HL-60 (cell line): ENCODE data around the gene CHD2.

Source experiments
- DNase-seq, 2 experiments: peaks; one replicate each; pipeline ENCODE4 v3.0.0-alpha.2; 2010 to 2020; ENCODE audit warnings: low read depth in 1 of 2, low spot score in 1 of 2
- H3K27ac ChIP-seq: fragments of 250-450 bp; sonication (Bioruptor Pico); replicated peaks from 2 replicates; pipeline ENCODE4 v1.5.1; 2020; ENCODE audit warnings: mild to moderate bottlenecking, moderate library complexity
- H3K27me3 ChIP-seq: fragments of 250-450 bp; sonication (Bioruptor Pico); 2 replicates; pipeline ENCODE4 v1.5.1; 2021; ENCODE audit warnings: mild to moderate bottlenecking, moderate library complexity; ENCODE audit not compliant: insufficient read depth, poor library complexity, severe bottlenecking
- H3K4me3 ChIP-seq: replicated peaks from 2 replicates; pipeline ENCODE4 v1.5.1; 2011; ENCODE audit warnings: mild to moderate bottlenecking, control low read depth, low read length; ENCODE audit not compliant: insufficient read depth
- GABPA ChIP-seq: IDR thresholded peaks from 2 replicates; pipeline ENCODE4 v1.6.1; 2012; ENCODE audit warnings: low read depth
- POLR2AphosphoS5 ChIP-seq: IDR thresholded peaks from 2 replicates; pipeline ENCODE4 v1.6.1; 2012; ENCODE audit warnings: low read depth
- SPI1 ChIP-seq: IDR thresholded peaks from 2 replicates; pipeline ENCODE4 v1.6.1; 2012; ENCODE audit warnings: low read depth, mild to moderate bottlenecking, borderline replicate concordance
- TF ChIP-seq, protein P1 (sequence below): IDR thresholded peaks from one replicate; pipeline ENCODE4 v1.5.1; 2011; ENCODE audit warnings: low read length, control low read depth, inconsistent platforms; ENCODE audit not compliant: insufficient read depth
- TF ChIP-seq, protein P2 (sequence below): IDR thresholded peaks from 2 replicates; pipeline ENCODE4 v1.6.1; 2012; ENCODE audit warnings: low read depth; ENCODE audit not compliant: insufficient replicate concordance

Gene CHD2

DNA sequence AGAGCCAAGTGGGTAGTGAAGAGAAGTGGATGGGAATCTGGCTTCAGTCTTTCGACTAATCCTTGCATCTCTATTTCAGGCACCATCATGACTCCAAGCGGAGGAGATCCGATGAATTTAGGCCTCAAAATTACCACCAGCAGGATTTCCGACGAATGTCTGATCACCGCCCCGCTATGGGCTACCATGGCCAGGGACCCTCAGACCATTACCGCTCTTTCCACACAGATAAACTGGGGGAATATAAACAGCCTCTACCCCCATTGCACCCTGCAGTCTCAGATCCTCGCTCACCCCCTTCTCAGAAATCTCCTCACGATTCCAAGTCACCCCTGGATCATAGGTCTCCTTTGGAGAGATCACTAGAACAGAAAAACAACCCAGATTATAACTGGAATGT is 124.2 kb downstream of the CHD2 start:
- Histone ChIP-seq H3K4me3 (no peak overlapping the region), H3K27me3 (no peaks in the 10 kb centered on the region), H3K27ac (no peak overlapping the region)
- no peak for DNase-seq
- TF ChIP-seq SPI1 (no peak), POLR2AphosphoS5 (no peak), GABPA (no peak)
- TF ChIP-seq, protein P1, sequence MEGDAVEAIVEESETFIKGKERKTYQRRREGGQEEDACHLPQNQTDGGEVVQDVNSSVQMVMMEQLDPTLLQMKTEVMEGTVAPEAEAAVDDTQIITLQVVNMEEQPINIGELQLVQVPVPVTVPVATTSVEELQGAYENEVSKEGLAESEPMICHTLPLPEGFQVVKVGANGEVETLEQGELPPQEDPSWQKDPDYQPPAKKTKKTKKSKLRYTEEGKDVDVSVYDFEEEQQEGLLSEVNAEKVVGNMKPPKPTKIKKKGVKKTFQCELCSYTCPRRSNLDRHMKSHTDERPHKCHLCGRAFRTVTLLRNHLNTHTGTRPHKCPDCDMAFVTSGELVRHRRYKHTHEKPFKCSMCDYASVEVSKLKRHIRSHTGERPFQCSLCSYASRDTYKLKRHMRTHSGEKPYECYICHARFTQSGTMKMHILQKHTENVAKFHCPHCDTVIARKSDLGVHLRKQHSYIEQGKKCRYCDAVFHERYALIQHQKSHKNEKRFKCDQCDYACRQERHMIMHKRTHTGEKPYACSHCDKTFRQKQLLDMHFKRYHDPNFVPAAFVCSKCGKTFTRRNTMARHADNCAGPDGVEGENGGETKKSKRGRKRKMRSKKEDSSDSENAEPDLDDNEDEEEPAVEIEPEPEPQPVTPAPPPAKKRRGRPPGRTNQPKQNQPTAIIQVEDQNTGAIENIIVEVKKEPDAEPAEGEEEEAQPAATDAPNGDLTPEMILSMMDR: no peak
- TF ChIP-seq, protein P2, sequence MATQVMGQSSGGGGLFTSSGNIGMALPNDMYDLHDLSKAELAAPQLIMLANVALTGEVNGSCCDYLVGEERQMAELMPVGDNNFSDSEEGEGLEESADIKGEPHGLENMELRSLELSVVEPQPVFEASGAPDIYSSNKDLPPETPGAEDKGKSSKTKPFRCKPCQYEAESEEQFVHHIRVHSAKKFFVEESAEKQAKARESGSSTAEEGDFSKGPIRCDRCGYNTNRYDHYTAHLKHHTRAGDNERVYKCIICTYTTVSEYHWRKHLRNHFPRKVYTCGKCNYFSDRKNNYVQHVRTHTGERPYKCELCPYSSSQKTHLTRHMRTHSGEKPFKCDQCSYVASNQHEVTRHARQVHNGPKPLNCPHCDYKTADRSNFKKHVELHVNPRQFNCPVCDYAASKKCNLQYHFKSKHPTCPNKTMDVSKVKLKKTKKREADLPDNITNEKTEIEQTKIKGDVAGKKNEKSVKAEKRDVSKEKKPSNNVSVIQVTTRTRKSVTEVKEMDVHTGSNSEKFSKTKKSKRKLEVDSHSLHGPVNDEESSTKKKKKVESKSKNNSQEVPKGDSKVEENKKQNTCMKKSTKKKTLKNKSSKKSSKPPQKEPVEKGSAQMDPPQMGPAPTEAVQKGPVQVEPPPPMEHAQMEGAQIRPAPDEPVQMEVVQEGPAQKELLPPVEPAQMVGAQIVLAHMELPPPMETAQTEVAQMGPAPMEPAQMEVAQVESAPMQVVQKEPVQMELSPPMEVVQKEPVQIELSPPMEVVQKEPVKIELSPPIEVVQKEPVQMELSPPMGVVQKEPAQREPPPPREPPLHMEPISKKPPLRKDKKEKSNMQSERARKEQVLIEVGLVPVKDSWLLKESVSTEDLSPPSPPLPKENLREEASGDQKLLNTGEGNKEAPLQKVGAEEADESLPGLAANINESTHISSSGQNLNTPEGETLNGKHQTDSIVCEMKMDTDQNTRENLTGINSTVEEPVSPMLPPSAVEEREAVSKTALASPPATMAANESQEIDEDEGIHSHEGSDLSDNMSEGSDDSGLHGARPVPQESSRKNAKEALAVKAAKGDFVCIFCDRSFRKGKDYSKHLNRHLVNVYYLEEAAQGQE: no peak

DNA sequence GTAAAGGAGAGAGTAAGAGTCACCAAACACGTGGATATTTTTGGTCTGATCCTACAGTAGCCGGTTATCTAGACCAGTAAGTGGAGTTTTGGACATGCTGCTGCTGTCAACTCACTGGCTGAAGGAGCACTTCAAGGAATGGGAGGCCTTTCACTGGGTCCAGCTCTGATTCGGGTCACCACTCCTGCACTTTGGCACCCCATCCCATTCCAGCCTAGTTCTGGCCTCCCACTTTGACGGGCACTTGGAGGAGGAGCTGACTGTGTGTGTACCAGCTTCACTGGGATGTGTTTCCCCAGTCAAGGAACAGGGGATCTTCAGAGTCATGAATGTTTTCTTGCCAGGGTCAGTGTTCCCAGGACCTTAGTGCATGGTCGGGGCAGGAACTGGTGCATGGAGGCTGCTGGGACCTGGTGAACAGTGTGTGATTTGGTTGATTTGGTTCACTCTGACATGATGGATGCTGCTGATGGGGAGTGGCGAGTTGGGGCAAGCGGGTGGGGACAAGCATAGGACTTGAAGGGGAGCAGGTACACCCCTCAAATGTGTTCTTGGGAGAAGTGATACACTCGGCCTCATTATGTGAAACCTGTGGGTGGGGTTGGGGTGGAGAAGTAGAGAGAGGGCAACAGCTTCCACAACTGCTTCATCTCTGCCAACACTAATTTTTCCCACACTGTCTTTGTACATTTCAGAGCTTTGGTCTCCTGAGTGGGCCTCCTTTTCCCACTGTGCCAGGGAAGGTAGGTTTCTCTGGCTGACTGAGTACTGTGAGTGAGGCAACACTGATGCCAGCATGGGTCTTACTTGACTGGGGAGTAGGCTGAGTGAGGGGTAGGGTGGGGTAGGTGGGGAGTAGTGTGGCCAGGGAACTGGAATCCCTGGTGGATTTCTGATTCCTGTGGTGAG is 124.8 kb downstream of the CHD2 start:
- Histone ChIP-seq H3K27ac (peak overlapping the region; percentile 45), H3K27me3 (no peaks in the 10 kb centered on the region), H3K4me3 (no peak overlapping the region)
- DNase-seq: no peak
- TF ChIP-seq, protein P1: no peak
- no peak for TF ChIP-seq SPI1
- TF ChIP-seq GABPA: no peak
- TF ChIP-seq, protein P2: no peak
- no peak; the same call in 1 of the 2 replicates for TF ChIP-seq POLR2AphosphoS5

DNA sequence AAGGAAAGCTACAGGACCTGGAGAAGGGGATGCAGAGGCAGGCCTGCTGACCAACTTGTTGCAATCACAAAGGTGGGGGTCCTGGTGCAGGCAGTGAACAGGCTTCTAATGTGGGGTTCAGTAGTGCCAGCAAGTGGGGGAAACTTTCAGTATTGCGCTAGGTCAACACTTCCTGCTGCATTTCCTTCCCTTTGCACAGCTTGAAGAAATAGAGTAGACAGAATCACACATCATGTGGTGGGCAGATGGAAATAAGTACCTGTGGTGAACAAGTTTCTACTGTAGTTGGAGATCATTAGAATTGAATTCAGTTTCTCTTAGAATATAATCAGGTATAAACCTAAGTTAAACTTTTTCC is 125.5 kb downstream of the CHD2 start:
- H3K27ac ChIP-seq: peak overlapping the region; percentile 45
- DNase-seq: peak in 1 of 2 experiments; percentile 36
- TF ChIP-seq GABPA (no peak), POLR2AphosphoS5 (no peak), SPI1 (no peak)
- TF ChIP-seq, protein P1: no peak
- TF ChIP-seq, protein P2: no peak

More for the DNA sequence above, 125.5 kb downstream of the CHD2 start:
- Histone ChIP-seq H3K27me3 (no peaks in the 10 kb centered on the region), H3K4me3 (no peak overlapping the region)
